ENCODE measurements around the gene MYADML2.
"Not testable (repeated sequence)": the region's sequence is repeated elsewhere in the genome, so short reads cannot be mapped to it uniquely, and the experiment has no call there.

MYADML2 gene, protein sequence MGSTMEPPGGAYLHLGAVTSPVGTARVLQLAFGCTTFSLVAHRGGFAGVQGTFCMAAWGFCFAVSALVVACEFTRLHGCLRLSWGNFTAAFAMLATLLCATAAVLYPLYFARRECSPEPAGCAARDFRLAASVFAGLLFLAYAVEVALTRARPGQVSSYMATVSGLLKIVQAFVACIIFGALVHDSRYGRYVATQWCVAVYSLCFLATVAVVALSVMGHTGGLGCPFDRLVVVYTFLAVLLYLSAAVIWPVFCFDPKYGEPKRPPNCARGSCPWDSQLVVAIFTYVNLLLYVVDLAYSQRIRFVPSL

DNA sequence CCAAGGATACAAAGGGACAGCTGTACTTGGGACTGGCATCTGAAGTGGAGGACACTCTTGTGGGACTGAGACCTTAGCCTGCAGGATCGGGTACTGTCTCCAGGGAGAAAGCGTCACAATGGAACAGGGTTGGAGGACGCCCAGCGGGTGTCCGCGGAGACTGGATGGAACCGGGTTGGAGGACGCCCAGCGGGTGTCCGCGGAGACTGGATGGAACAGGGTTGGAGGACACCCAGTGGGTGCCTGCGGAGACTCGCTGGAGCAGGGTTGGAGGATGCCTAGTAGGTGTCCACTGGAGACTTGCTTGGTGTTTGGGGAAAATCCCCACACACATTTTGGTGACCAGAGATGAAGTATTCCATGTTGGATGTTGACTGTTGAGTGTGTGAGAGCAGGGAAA lies at the start of gene MYADML2:
MYADML2 (minus strand) TSS at position 45 of the 400 bp plus-strand sequence. CDS start 5,492 bp downstream, outside the sequence.
- no peak for DNase-seq (ENCODE audit: low read depth in 3 of 3, low spot score in 1 of 3)

DNA sequence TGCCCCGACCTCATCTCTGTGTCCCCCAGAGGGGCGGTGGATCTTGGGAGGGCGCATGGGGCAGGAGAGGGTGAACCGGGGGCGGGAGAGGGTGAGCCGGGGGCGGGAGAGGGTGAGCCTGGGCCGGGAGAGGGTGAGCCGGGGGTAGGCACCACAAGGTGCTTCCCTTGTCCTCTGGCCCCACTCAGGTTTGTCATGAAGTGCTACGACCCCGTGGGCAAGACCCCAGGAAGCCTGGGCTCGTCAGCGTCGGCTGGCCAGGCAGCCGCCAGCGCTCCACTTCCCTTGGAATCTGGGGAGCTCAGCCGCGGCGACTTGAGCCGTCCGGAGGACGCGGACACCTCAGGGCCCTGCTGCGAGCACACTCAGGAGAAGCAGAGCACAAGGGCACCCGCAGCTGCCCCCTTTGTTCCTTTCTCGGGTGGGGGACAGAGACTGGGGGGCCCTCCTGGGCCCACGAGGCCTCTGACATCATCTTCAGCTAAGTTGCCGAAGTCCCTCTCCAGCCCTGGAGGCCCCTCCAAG lies 49.3 kb upstream of the MYADML2 start:
- DNase-seq (ENCODE audit: low read depth in 3 of 3, low spot score in 1 of 3) = no peak

- no peak for DNase-seq (ENCODE audit: low read depth in 3 of 3, low spot score in 1 of 3)
Observed at GRCh38 chr17:81995463-81996231, 48.6 kb upstream of the MYADML2 start.

DNA sequence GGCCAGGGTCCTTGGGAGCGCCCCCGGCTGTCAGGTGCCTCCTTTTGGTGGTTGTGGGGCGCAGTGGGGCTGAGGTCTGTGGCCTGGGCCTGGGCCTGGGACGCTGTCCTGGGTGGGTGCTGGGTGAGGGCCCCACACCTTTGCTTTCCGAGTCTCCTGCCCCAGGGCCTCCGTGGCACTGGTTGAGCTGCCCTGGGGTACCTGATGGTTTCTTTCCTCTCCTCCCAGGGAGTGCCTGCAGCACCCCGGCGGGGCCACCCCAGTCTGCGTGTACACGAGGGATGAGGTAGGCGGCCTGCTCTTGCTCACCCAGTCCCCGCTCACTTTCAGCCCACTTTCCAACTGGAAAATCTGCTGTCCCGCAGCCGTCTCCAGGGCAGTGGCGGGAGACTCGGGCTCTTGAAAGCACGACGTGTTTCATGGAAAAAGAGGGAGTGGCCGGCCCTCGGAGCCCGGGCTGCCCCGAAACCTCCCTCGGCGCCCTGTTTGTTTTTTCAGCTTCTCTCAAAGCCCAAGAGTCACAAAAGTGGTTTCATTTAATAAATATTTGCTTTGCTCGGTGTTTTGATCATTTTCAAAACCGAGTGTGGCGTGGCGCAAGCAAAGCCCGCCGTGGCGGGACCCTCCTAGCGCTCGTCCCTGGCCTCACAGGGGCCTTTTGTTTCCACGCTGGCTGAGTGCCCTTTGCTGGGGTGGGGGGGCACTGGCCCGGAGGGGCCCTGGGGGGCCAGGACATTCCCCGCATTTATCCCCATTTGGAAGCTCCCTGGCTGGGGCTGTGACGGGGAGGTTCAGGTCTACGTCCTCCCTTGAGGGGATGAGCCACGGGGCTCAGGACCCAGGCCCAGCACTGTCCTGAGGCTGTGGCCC lies 47.8 kb upstream of the MYADML2 start:
- DNase-seq (ENCODE audit: low read depth in 3 of 3, low spot score in 1 of 3) = no peak

DNA sequence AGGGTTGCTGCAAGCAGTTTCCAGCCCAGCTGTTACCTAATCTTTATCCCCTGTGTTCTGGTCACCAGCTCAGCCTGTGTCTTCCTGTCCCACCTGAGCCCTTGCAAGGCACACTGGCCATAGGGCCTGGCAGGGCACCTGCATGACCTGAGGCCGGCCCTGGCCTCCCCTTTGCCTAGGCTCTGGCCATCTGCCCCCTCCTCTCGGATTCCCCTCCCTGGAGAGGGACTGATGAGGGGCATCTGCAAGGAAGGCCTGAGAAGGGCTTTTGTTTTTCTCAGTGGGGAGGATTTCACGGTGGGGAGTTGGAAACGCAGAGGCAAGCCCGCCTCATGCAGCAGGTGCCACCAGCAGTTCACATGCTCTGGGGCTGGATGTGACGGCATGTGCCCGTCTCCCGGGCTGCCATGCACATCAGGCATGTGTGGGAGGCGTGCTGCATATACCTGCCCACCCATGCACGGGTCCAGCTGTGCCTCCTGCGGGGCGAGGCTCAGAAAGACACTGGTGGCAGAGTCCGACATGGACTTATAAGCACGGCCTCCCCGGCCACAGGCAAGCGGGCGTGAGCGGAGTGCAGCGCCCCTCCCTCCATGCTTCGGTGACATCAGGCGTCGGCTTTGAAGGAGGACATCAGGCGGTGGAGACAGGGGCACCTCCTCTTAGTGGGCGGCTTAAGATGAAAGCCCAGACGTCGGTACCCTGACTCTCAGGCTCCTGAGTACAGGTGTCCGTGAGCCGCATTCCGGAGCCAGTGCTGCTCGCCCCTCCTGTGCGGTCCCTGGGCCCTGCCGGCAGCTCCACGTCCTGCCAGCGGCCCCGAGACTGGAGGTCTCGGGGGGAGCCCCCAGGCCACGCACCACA lies 46.9 kb upstream of the MYADML2 start:
- DNase-seq (ENCODE audit: low read depth in 3 of 3, low spot score in 1 of 3) = no peak

- DNase-seq (ENCODE audit: low read depth in 3 of 3, low spot score in 1 of 3) = no peak
Observed at GRCh38 chr17:81992306-81993102, 45.5 kb upstream of the MYADML2 start.

- no peak for DNase-seq (ENCODE audit: low read depth in 3 of 3, low spot score in 1 of 3)
Observed at GRCh38 chr17:81991684-81992305, 44.8 kb upstream of the MYADML2 start.

- no peak for DNase-seq (ENCODE audit: low read depth in 3 of 3, low spot score in 1 of 3)
Observed at GRCh38 chr17:81990836-81991683, 44.0 kb upstream of the MYADML2 start.

GRCh38 chr17:81987161-81987770 lies 40.2 kb upstream of the MYADML2 start:
- DNase-seq (ENCODE audit: low read depth in 3 of 3, low spot score in 1 of 3) = no peak

DNA sequence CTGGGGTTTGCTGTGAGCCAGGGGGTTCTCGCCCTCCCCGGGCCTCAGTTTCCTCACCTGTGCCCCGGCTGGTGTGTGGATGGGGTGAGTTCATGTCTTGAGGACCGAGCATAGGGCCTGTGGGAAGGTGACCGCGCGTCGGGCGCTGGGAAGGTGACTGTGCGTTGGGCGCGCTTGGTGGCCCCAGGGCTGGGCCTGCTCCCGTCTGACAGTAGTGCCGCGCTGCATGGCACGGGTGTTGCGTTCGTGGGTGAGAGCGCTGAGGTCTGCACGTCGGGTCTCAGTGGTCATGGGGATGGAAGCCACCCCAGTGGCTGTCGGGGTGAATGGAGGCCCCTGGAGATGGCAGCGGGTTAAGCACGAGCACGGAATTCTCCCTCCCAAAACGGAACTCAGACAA lies 39.6 kb upstream of the MYADML2 start:
- DNase-seq (ENCODE audit: low read depth in 3 of 3, low spot score in 1 of 3) = no peak

DNA sequence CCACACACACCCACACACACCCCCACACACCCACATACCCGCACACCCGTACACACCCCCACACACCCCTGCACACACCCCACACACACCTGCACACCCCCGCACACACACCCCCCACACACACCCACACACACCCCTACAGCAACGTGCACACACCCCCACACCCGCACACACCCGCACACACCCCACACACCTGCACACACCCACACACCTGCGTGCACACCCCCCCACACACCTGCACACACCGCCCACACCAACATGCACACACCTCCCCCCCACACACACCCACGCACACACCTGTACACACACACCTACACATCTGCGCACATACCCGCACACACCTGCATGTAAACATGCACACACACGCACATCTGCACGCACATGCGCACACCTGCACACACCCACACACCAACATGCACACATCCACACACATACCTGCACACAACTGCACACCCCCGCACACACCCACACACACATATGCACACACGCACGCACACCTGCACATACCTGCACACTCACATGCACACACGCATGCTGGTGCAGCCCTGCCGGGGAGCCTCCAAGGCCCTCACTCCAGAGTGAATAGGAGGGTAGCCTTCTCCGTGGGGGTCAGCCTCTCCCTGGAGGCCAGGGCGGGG lies 37.9 kb upstream of the MYADML2 start:
- no peak for DNase-seq (ENCODE audit: low read depth in 3 of 3, low spot score in 1 of 3)

GRCh38 chr17:81983639-81984373 lies 36.8 kb upstream of the MYADML2 start:
- DNase-seq (ENCODE audit: low read depth in 3 of 3, low spot score in 1 of 3) = no peak

DNA sequence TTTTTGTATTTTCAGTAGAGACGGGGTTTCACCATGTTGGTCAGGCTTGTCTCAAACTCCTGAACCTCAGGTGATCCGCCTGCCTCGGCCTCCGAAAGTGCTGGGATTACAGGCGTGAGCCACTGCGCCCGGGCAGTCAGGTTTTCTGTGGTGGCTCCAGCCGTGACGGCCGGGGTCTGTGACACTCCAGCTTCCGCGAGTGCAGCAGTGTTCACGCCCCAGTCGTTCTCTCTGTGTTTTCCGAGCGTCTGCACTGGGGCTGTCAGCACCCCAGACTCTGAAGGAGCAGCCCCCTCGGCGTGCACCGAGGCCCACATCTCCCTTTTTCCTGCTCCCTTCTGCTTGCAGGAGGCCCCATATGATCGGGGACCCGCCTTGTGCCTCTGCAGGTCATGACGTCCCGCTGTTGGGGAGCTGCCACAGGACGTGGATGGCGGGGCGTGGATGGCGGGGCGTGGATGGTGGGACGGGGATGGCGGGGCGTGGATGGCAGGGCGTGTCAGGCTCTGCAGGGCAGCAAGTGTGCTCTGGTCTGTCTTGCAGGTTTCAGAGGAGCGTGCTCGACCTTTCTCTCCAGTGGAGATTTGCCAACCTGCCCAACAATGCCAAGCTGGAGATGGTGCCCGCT lies 36.1 kb upstream of the MYADML2 start:
- DNase-seq (ENCODE audit: low read depth in 3 of 3, low spot score in 1 of 3) = no peak

DNA sequence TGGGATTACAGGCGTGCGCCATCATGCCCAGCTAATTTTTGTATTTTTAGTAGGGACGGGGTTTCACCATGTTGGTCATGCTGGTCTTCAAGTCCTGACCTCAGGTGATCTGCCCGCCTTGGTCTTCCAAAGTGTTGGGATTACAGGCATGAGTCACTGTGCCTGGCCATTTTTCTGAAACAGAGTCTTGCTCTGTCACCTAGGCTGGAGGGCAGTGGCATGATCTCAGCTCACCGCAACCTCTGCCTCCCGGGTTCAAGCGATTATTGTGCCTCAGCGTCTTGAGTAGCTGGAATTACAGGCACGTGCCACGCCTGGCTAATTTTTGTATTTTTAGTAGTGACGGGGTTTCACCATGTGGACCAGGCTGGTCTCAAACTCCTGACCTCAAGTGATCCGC lies 34.5 kb upstream of the MYADML2 start:
- DNase-seq (ENCODE audit: low read depth in 3 of 3, low spot score in 1 of 3) = not testable (repeated sequence)

DNA sequence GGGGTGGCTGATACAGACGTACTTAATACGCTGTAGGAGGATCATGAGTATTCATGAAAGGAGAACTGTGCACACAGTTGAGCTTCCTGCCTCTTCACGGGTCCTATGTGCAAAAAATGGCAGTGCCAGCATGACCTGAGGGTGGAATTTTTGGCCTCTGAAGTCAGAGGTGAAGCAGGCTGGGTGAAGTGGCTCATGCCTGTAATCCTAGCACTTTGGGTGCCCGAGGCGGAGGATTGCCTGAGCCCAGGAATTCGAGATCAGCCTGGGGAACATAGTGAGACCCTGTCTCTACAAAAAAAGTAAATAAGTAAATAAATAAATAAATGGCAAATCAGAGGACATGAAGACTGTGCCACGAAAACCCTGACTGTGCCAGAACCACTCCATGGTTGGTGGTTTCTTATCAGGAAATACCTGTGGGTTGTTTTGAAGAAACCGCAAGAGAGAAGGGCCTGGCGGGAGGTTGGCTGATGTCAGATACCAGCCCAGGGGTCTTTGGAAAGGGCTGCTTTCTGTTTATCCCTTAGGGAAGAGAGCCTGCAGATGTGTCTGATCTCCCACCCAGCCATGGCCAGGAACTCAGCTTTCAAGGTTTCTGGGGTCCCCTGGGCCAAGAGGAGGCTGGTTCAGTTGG lies 33.8 kb upstream of the MYADML2 start:
- no peak for DNase-seq (ENCODE audit: low read depth in 3 of 3, low spot score in 1 of 3)

GRCh38 chr17:81980122-81980521 lies 33.1 kb upstream of the MYADML2 start:
- no peak for DNase-seq (ENCODE audit: low read depth in 3 of 3, low spot score in 1 of 3)
